ENCODE results near the gene UBAP2L. TPM values are rescaled to one million over a fixed set of nuclear protein-coding genes. Genes with fewer than 3 reads are reported as not detected.
"Not testable (repeated sequence)": the region's sequence is repeated elsewhere in the genome, so short reads cannot be mapped to it uniquely, and the experiment has no call there.

Gene UBAP2L
- total and polyA plus RNA-seq, 9 of the 15 experiments (the other 6 are each of a cell fraction or from before 2014, with no cell fraction given) = 75.0 to 245 (median 119) TPM

DNA sequence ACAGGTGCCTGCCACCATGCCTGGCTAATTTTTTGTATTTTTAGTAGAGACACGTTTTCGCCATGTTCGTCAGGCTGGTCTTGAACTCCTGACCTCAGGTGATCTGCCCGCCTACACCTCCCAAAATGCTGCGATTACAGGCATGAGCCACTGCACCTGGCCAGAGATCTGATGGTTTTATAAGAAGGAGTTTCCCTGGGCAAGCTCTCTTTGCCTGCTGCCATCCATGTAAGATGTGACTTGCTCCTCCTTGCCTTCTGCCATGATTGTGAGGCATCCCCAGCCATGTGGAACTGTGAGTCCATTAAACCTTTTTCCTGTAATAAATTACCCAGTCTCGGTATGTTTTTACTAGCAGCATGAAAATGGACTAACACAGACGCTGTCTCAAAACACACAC, 88.4 kb downstream of the UBAP2L start:
- TF ChIP-seq TRIM24 (IDR thresholded peaks at IDR 0.05) = 0 out of 4 replicates have a peak, but pooled peaks of 1 of the 2 experiments have one; percentile 33
- peak; percentile 100 for TF ChIP-seq ZNF431 (CRISPR knock-in tag; IDR thresholded peaks at IDR 0.05)
- peak; percentile 13 for TF ChIP-seq ZFP36 (IDR thresholded peaks at IDR 0.05; ENCODE audit: low read depth, low read length, partially characterized antibody)
- peak; percentile 29; the same call in 1 of the 2 replicates for TF ChIP-seq TRIM28 (IDR thresholded peaks at IDR 0.05)
- H3K27ac ChIP-seq (ENCODE audit: extremely low read depth, low read depth, low read length); CTCF ChIA-PET (ENCODE audit: low intra/inter-chr PET ratio); H3K9me1 ChIP-seq (ENCODE audit: control insufficient read depth, insufficient read depth, low read length); H3K4me2 ChIP-seq (ENCODE audit: insufficient read depth, low read length); FAIRE-seq; POLR2A ChIA-PET; H3K9ac ChIP-seq (ENCODE audit: insufficient read depth in 1 of 2, low read depth in 2 of 2, low read length in 2 of 2); H3K4me3 ChIP-seq; H4K20me1 ChIP-seq (replicated peaks; ENCODE audit: control insufficient read depth, insufficient read depth, low read length); H3K27me3 ChIP-seq (ENCODE audit: control insufficient read depth in 2 of 2, insufficient read depth in 2 of 2, low read length in 2 of 2); ATAC-seq; H3K9me3 ChIP-seq (replicated peaks; ENCODE audit: control insufficient read depth, insufficient read depth, low read depth, low read length); intact Hi-C loops (cut with micrococcal nuclease); H3K36me3 ChIP-seq (ENCODE audit: control insufficient read depth, insufficient read depth, low read length); BruUV-seq (replicated peaks); DNase-seq (ENCODE audit: extremely low read depth in 1 of 4, low spot score in 3 of 4); H2AFZ ChIP-seq (ENCODE audit: low read depth, low read length); in situ Hi-C loops (cut with MboI); H3K79me2 ChIP-seq (ENCODE audit: control insufficient read depth, insufficient read depth, low read length): not testable (repeated sequence)
- H3K4me1 ChIP-seq (replicated peaks in 1 of 2; ENCODE audit: control insufficient read depth in 2 of 2, insufficient read depth in 2 of 2, low read length in 2 of 2) = peaks cover 28 to 32% of the 10 kb centered on the region in 2 experiments; a peak in 4 of 5 replicates
- 94% methylated on average over 6 of the region's 7 CpGs for WGBS (ENCODE audit: insufficient coverage, low coverage, missing lambda C conversion rate)

DNA sequence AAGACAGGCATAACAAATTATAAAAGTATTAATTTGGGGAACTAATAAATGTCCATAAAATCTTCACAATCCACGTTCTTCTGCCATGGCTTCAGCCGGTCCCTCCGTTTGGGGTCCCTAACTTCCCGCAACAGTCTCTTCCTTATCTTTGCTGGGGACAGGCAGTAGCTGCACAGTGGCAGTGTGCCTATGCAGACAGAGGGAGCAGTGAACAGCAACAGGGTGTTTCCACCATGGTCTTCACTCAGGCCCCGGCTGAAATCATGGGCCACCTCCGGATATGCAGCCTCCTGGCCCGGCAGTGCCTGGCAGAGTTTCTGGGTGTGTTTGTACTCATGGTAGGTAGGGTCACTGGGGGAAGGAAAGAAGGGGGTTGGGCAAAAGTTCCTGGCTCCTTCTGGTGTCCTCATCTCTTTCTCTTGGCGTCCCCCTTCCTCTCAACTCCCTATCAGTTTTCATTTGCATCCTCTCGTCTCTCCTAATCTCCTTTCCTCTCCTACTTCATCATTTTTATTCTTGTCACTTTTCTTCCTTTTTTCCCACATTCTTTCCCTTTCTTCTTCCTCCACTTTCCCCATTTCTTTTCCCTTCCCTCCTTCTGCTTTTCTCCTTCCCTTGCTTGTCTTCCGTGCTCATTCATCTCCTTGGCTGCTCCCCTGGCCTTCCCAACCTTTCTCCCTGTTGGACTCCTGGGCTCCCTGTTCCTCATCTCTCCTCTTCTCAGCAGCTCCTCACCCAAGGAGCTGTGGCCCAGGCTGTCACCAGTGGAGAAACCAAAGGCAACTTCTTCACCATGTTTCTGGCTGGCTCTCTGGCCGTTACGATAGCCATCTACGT, 91.7 kb downstream of the UBAP2L start:
- H3K9me1 ChIP-seq (ENCODE audit: control insufficient read depth, insufficient read depth, low read length); POLR2A ChIA-PET; H3K79me2 ChIP-seq (ENCODE audit: control insufficient read depth, insufficient read depth, low read length); H3K4me3 ChIP-seq; BruUV-seq (replicated peaks); H3K27me3 ChIP-seq (ENCODE audit: control insufficient read depth in 2 of 2, insufficient read depth in 2 of 2, low read length in 2 of 2); H3K36me3 ChIP-seq (ENCODE audit: control insufficient read depth, insufficient read depth, low read length); FAIRE-seq; in situ Hi-C loops (cut with MboI); H3K9me3 ChIP-seq (replicated peaks; ENCODE audit: control insufficient read depth, insufficient read depth, low read depth, low read length); H3K27ac ChIP-seq (ENCODE audit: extremely low read depth, low read depth, low read length); intact Hi-C loops (cut with micrococcal nuclease); H4K20me1 ChIP-seq (replicated peaks; ENCODE audit: control insufficient read depth, insufficient read depth, low read length); CTCF ChIA-PET (ENCODE audit: low intra/inter-chr PET ratio): not testable (repeated sequence)
- H3K9ac ChIP-seq (ENCODE audit: insufficient read depth in 1 of 2, low read depth in 2 of 2, low read length in 2 of 2) = peak overlapping the region in 1 of 2 experiments; percentile 12; a peak in 1 of 4 replicates
- peak overlapping the region; percentile 68 for H2AFZ ChIP-seq (ENCODE audit: low read depth, low read length)
- H3K4me2 ChIP-seq (ENCODE audit: insufficient read depth, low read length) = peak overlapping the region; percentile 80
- DNase-seq (ENCODE audit: extremely low read depth in 1 of 4, low spot score in 3 of 4) (peak in 1 of 4 experiments; percentile 59), ATAC-seq (peak; percentile 82)
- peaks cover 24 to 29% of the 10 kb centered on the region in 2 experiments; a peak in 4 of 5 replicates for H3K4me1 ChIP-seq (replicated peaks in 1 of 2; ENCODE audit: control insufficient read depth in 2 of 2, insufficient read depth in 2 of 2, low read length in 2 of 2)
- WGBS (ENCODE audit: insufficient coverage, low coverage, missing lambda C conversion rate) = 6% methylated on average over 8 of the region's 13 CpGs
- TF ChIP-seq, protein P1, sequence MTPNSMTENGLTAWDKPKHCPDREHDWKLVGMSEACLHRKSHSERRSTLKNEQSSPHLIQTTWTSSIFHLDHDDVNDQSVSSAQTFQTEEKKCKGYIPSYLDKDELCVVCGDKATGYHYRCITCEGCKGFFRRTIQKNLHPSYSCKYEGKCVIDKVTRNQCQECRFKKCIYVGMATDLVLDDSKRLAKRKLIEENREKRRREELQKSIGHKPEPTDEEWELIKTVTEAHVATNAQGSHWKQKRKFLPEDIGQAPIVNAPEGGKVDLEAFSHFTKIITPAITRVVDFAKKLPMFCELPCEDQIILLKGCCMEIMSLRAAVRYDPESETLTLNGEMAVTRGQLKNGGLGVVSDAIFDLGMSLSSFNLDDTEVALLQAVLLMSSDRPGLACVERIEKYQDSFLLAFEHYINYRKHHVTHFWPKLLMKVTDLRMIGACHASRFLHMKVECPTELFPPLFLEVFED (CRISPR knock-in tag; conservative IDR thresholded peaks at IDR 0.05) = peak; percentile 76; the same call in 1 of the 2 replicates
- TF ChIP-seq LARP7 (IDR thresholded peaks at IDR 0.05) (peak; percentile 79; the same call in 1 of the 2 replicates), PHB2 (IDR thresholded peaks at IDR 0.05; ENCODE audit: low read depth) (0 out of 2 replicates have a peak, but pooled peaks have one; percentile 32), YBX1 (IDR thresholded peaks at IDR 0.05) (peak; percentile 84; the same call in 1 of the 2 replicates)
- TF ChIP-seq, protein P2, sequence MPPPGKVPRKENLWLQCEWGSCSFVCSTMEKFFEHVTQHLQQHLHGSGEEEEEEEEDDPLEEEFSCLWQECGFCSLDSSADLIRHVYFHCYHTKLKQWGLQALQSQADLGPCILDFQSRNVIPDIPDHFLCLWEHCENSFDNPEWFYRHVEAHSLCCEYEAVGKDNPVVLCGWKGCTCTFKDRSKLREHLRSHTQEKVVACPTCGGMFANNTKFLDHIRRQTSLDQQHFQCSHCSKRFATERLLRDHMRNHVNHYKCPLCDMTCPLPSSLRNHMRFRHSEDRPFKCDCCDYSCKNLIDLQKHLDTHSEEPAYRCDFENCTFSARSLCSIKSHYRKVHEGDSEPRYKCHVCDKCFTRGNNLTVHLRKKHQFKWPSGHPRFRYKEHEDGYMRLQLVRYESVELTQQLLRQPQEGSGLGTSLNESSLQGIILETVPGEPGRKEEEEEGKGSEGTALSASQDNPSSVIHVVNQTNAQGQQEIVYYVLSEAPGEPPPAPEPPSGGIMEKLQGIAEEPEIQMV (tag; conservative IDR thresholded peaks at IDR 0.05; ENCODE audit: low read depth) = peak; percentile 61; the same call in 1 of the 2 replicates
- TF ChIP-seq, protein P3, sequence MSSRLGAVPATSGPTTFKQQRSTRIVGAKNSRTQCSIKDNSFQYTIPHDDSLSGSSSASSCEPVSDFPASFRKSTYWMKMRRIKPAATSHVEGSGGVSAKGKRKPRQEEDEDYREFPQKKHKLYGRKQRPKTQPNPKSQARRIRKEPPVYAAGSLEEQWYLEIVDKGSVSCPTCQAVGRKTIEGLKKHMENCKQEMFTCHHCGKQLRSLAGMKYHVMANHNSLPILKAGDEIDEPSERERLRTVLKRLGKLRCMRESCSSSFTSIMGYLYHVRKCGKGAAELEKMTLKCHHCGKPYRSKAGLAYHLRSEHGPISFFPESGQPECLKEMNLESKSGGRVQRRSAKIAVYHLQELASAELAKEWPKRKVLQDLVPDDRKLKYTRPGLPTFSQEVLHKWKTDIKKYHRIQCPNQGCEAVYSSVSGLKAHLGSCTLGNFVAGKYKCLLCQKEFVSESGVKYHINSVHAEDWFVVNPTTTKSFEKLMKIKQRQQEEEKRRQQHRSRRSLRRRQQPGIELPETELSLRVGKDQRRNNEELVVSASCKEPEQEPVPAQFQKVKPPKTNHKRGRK (tag; IDR thresholded peaks at IDR 0.05) = peak; percentile 98
